Measurements from ENCODE around the gene TBL1XR1. TPM values are rescaled to one million over a fixed set of nuclear protein-coding genes. Genes with fewer than 3 reads are reported as not detected.
"Not testable (repeated sequence)": the region's sequence is repeated elsewhere in the genome, so short reads cannot be mapped to it uniquely, and the experiment has no call there.

The TBL1XR1 gene
- total RNA-seq, 1 donor from 2014 or later: 96.8 TPM

- intact Hi-C loops (cut with DNase I): loop anchor here (10.0 kb wide), 4 partner anchors 236 to 1194 kb away; no protein-coding TSS in a partner anchor
- ATAC-seq (no peak), DNase-seq (ENCODE audit: missing footprints) (no peak)
These were observed 6.3 kb downstream of the TBL1XR1 start for GRCh38 chr3:177190756-177191681.

- intact Hi-C loops (cut with DNase I): loop anchor here (10.0 kb wide), 4 partner anchors 235 to 1195 kb away; no protein-coding TSS in a partner anchor
- not testable (repeated sequence) for DNase-seq (ENCODE audit: missing footprints); ATAC-seq
These were observed 7.1 kb downstream of the TBL1XR1 start for GRCh38 chr3:177190184-177190583.

DNA sequence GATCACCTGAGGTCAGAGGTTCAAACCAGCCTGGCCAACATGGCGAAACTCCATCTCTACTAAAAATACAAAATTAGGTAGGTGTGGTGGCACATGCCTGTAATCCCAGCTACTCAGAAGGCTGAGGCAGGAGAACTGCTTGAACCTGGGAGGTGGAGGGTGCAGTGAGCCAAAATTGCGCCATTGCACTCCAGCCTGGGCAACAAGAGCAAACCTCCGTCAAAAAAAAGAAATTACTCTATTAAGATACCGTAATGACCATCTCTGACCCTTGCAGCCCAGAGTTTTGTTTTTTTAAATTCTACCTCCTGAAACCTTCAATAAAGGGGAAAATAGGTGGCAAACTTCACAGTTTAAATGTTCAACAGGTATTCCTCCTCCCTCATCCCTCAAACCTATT lies 9.0 kb downstream of the TBL1XR1 start:
- intact Hi-C loops (cut with DNase I); ATAC-seq: not testable (repeated sequence)

GRCh38 chr3:177186306-177186705 lies 11.0 kb downstream of the TBL1XR1 start:
- DNase-seq (ENCODE audit: missing footprints): no peak
- intact Hi-C loops (cut with DNase I): no loop called here
- no peak for ATAC-seq

More for the DNA sequence above, 9.0 kb downstream of the TBL1XR1 start:
- DNase-seq (ENCODE audit: missing footprints): not testable (repeated sequence)

GRCh38 chr3:177185035-177185574 lies 12.2 kb downstream of the TBL1XR1 start:
- DNase-seq (ENCODE audit: missing footprints): no peak
- peak; percentile 12 for ATAC-seq
- intact Hi-C loops (cut with DNase I): no loop called here

GRCh38 chr3:177184602-177185001 lies 12.7 kb downstream of the TBL1XR1 start:
- ATAC-seq; DNase-seq (ENCODE audit: missing footprints); intact Hi-C loops (cut with DNase I): not testable (repeated sequence)

GRCh38 chr3:177182352-177182751 lies 14.9 kb downstream of the TBL1XR1 start:
- ATAC-seq (no peak), DNase-seq (ENCODE audit: missing footprints) (no peak)
- intact Hi-C loops (cut with DNase I): no loop called here

DNA sequence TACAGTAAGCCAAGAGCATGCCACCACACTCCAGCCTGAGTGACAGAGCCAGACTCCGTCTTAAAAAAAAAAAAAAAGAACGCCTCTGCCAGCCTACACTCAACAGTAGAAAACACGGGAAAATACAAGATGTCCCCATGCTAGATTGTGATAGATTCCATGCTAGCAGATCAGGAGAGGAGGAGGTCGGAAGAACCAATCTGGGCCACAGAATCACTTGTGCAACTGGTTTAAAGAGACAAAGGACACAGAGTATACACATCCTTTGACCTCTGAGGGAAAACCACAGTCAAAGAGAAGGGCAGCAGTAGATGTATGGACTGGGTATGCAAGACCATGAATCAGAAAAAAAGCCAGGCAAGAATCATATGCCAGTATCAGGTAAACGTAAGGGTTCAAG lies 15.9 kb downstream of the TBL1XR1 start:
- intact Hi-C loops (cut with DNase I): no loop called here
- DNase-seq (ENCODE audit: missing footprints) (no peak), ATAC-seq (peak; percentile 29)

DNA sequence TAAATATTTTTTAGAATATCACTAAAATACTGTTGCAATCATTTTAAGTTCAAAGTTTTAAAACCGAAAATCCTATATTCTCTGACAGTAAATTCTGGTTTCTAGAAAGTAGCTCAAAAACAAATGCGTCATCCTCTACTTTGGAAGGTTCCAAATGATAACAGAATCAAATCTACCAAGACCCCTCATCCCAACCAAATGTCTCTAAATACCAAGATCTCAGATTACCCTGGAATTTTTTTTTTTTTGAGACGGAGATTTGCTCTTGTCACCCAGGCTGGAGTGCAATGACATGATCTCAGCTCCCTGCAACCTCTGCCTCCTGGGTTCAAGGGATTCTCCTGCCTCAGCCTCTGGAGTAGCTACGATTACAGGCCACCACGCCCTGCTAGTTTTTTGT lies 16.8 kb downstream of the TBL1XR1 start:
- DNase-seq (ENCODE audit: missing footprints) (no peak), ATAC-seq (no peak)
- intact Hi-C loops (cut with DNase I): no loop called here

DNA sequence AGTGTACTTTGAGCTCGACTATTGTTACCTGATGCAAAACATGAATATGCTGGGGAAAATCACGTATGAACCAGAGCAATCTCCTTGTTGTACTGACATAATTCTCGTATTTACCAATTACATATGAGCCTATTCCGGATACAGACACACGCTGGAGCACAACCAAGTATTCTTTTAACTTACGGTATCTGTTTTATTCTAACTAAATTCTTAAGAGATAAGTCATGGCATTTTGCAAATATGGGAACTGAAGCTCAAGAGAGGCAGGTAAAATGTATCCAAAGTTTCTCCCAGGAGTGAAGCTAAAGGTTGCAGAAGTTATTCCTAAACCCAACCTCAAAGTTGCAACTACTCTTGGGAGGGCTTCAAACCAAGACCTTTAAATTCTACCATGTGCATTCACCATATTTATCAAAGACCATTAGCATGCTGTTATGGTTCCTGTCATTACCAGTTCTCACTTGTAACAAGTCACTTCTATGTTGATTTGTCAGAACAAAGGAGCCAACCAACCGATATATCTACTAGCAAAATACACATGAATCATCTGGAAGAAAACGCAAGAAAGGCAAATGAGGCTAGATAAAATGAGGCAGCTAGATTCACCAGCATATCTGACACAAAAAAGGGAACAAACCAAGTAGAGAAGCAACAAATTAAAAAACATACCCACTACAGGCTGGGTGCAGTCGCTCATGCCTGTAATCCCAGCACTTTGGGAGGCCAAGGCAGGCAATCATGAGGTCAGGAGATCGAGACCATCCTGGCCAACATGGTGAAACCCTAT lies 17.8 kb downstream of the TBL1XR1 start:
- DNase-seq (ENCODE audit: missing footprints) (no peak), ATAC-seq (no peak)
- intact Hi-C loops (cut with DNase I): no loop called here

DNA sequence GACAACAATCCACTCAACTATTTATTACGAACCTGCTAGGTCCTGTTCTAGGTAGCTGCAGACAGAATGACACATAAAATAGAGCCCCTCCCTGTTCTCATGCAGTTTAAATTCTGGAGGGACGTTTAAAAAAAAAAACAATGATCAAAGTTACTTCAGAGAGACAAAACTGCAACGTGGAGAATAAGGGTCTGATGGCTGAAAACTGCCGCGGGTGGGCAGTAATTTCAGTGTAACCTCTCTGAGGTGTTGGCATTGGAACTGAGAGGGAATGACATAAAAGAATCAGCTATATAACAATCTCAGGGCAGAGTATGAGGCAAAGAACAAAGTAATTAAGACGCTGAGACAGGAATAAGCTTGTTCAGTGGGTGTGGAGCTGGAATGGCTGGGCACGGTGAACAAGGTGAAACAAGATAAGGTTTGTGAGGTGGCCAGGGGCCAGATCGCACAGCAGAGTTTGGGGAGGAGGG lies 19.5 kb downstream of the TBL1XR1 start:
- ATAC-seq: no peak
- intact Hi-C loops (cut with DNase I): no loop called here
- DNase-seq (ENCODE audit: missing footprints): no peak

GRCh38 chr3:177174607-177175170 lies 22.6 kb downstream of the TBL1XR1 start:
- intact Hi-C loops (cut with DNase I): no loop called here
- DNase-seq (ENCODE audit: missing footprints) (no peak), ATAC-seq (no peak)

DNA sequence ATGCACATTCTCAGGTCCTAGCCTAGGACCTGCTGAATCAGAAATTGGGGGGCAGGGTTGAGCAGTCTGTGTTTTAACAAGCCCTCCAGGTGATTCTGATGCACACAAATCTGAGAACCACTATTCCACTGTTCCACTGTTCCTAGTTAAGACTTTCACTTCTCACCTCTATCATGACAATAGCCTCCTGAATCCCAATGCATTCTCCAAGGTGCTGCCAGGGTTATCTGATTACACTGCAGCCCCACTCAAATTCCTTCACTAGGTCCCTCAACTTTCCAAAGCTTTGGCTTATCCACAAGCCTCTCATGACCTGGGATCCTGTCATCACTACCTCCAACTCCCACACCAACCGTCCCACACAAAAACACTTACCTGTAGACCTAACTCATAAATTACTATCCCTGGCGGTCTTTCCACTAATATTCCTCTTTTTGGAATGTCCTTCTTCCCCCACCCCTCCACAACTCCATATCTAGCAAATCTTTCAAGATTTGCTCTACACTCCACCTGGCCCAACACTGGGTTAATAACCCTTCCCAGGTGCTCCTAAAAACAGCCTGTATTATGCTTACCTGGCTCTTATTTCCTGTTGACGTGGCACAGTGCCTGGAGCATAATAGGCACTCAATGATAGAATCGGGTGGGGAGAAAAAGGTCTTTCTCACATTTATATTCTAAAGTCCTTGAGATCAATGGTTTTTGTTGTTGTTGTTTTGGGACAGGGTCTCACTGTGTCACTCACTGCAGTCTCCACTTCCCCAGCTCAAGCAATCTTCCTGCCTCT lies 27.2 kb downstream of the TBL1XR1 start:
- no peak for DNase-seq (ENCODE audit: missing footprints)
- intact Hi-C loops (cut with DNase I): no loop called here
- no peak for ATAC-seq

- intact Hi-C loops (cut with DNase I): no loop called here
- ATAC-seq (no peak), DNase-seq (ENCODE audit: missing footprints) (no peak)
These were observed 28.9 kb downstream of the TBL1XR1 start for GRCh38 chr3:177168431-177168830.

- DNase-seq (ENCODE audit: missing footprints): no peak
- no peak for ATAC-seq
- intact Hi-C loops (cut with DNase I): no loop called here
These were observed 34.5 kb downstream of the TBL1XR1 start for GRCh38 chr3:177162742-177163141.

DNA sequence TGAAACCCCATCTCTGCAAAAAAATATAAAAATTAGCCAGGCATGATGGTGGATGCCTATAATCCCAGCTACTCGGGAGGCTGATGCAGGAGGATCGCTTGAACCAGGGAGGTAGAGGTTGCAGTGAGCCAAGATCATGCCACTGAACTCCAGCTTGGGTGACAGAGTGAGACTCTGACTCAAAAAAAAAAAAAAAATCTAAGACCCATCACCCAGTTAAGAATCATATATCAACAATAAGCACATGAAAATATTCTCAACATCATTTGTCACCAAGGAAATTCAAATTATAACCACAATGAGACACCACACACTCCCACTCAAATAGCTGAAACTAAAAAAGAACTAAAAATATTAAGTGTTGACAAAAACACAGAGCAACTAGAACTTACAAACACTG lies 35.7 kb downstream of the TBL1XR1 start:
- DNase-seq (ENCODE audit: missing footprints); ATAC-seq; intact Hi-C loops (cut with DNase I): not testable (repeated sequence)

DNA sequence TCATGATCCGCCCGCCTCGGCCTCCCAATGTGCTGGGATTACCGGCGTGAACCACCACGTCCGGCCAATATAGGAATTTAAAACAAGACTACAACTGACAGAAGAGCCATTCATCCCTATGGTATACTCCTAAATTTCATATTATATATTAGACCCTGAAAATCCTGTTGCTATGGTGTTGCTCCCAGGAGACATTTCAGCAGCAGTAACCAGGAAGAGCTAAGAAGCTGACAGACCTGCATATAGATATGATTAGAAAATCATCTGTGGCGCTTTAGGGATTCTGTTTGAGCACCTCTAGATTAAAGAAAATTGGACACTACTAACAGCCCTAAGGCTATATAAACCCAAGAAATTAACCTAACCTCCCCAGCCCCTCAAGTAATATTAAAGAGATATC lies 38.8 kb downstream of the TBL1XR1 start:
- intact Hi-C loops (cut with DNase I): no loop called here
- DNase-seq (ENCODE audit: missing footprints) (no peak), ATAC-seq (no peak)

GRCh38 chr3:177157492-177157891 lies 39.8 kb downstream of the TBL1XR1 start:
- intact Hi-C loops (cut with DNase I): no loop called here
- DNase-seq (ENCODE audit: missing footprints) (no peak), ATAC-seq (no peak)

All from Right ventricle myocardium inferior (tissue), 1 donor.